GM19240 (cell line): Measurements from ENCODE around the gene NINJ1.

ENCODE experiments used
- DNase-seq: peaks from one replicate; pipeline ENCODE4 v3.0.0; 2011; ENCODE audit warnings: low spot score; ENCODE audit not compliant: insufficient read length

NINJ1 gene

DNA sequence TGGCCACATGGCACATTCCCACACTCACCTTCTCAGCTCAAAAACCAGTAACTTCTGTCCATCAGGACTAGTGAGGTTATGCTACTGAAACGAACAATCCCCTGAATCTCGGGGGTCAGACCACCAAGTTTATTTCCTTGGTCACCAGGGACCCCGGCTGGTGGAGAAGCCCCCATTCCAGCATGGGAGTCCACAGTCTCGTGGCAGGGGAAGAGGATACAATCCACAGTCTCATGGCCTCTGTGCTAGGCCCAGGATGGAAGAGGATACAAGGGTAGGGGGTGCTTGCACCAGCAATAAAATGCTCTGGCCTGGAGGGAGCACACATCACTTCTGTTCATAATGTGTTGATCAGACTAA is 45.4 kb downstream of the NINJ1 start:
- DNase-seq: no peak

DNA sequence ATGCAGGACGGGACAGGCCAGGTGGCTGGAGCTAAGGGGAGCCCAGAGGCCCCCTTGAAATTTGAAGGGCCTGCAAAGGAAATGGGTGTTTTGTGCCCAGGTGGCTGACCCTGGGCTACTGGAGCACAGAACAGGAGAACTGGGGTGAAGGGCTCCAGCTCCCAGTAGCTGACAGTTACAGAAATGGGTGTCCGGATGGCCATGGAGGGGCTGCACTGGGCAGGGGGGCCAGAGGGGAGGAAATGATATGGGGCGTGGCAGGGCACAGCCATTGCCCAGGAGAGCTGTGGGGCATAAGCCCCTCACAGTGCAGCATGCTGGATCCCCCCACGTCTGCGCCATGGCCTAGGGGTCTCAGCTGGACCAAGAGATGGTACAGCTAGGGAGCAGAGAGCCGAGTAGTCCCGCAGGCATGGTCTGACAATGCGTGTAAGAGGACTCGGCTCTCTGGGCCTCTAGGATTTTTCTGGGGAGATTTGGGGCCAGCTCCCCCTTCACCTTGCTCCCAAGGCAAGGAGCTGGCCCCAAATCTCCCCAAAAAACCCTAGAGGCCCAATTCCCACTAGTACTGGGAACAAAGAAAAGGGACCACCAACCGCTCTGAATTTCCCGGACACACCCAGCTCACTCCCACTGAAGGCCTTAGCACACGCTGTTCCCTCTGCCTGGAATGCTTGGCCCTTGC is 45.9 kb downstream of the NINJ1 start:
- DNase-seq: no peak

DNA sequence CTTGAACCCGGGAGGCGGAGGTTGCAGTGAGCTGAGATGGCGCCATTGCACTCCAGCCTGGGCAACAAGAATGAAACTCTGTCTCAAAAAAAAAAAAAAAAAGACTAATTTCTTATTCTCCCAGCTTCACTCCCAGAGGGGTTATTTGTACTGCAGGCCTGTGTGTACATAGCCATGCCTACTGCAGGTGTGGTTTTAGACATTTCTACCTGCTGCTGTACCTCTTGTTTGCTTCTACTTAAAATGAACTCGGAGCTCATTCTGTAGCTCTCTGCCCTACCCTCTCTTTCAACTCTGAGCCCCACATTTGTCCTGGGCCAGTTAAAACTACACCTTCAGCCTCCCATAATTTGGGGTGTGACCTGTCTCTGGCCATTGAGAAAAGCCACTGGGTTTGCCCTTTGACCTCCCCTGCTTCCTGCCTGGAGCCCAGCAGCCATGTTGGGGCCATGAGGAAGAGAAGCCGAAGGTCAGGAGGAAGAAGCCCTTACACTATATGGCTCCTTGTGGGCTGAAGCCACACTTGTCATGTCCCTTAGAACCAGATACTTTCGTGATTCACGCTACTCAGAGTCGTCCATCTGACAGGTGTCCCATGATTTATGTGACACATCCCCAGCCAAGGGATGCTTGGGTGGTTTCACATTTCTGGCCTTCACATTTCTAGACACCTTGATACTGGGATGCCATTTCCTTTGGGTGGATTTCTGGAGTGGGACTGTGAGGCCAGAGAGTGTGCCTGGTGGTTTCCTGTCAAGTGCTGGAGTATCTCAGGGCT is 47.4 kb downstream of the NINJ1 start:
- DNase-seq: no peak

- no peak for DNase-seq
Observed at GRCh38 chr9:93085676-93086075, 48.4 kb downstream of the NINJ1 start.

GRCh38 chr9:93084471-93084881 is 49.6 kb downstream of the NINJ1 start:
- DNase-seq: no peak

DNA sequence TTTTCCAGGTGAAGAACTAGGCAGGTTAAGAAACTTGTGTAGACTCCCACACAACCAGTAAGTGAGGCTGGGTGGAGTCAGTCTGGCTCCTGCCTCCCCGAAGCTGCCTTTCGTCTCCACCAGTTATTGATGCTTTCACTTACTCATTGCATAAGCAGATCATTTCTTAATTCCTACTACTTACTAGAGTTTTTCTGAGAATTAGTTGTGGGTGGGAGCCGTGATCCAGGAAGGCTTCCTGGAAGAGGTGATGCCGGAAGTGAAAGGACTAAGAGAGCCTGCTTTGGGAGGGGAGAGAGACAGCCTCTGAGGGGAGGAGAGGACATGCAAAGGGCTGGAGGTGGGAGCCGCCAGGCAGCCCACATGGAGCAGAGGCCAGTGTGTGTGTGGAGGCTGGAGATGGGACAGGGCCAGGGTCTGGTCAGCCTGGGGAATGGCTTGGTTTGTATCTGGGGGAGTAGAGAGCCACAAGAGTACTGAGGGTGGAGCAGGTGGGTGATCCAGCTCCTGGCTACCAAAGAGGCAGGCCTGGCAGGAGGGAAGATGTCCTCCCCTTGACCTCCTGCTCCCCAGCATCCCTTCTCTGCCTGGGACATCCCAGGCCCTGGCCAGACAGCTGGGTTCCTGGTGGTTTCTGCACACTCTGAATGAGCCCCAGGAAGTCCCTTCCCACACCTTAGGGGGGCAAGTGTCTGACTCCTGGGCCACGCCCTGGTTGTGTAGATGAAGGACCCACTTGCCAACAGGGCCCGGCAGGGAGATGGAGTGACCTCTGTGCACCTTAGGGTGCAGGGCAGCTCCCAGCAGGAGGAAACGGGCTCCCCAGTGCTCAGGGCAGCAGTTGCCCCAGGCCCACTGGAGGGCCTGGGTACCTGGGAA is 50.2 kb downstream of the NINJ1 start:
- no peak for DNase-seq

- no peak for DNase-seq
Observed at GRCh38 chr9:93082841-93083411, 51.1 kb downstream of the NINJ1 start.

- DNase-seq: no peak
Observed at GRCh38 chr9:93081931-93082330, 52.1 kb downstream of the NINJ1 start.

DNA sequence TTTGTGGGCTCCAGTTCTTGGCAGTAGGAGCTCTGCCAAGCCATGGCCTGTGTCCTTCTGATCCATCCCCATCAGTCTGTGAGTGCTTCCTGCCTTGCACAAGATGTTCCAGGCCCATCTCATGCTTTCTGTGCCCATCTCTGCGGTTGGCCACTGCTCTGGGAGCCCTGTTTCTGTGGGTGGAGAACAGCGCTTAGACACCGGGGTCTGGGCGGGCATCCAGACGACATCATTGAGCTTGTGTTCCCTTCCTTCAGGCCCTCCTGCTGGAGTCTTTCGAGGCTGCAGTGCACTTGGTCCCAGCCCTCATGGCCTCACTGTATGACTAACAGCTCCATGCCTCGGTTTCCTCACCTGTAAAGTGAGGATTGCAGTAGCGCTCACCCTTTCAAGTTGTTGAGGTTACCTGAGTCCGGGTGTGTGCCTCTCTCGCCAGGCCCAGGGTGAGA is 52.9 kb downstream of the NINJ1 start:
- no peak for DNase-seq

- DNase-seq: no peak
Observed at GRCh38 chr9:93080406-93080805, 53.6 kb downstream of the NINJ1 start.

DNA sequence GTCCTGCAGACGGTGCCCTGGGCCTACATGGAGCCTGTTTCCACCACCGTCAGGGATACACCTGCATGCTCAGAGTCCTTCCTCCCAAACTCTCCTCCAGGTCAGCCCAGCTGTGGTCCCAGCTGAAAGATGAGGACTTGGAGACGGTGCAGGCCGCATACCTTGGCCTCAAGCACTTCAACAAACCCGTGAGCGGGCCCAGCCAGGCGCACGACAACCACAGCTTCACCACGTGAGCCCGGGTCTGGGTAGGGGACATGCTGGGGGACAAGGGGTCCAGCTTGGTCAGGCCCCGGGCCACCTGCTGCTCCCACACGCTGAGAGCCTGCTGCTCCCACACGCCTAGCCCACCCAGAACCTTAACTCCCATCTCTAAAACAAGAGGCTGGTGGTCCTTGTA is 54.7 kb downstream of the NINJ1 start:
- DNase-seq: no peak

- no peak for DNase-seq
Observed at GRCh38 chr9:93077811-93078210, 56.2 kb downstream of the NINJ1 start.

- no peak for DNase-seq
Observed at GRCh38 chr9:93077367-93077766, 56.7 kb downstream of the NINJ1 start.

- DNase-seq: no peak
Observed at GRCh38 chr9:93076792-93077128, 57.3 kb downstream of the NINJ1 start.

GRCh38 chr9:93076101-93076791 is 57.8 kb downstream of the NINJ1 start:
- DNase-seq: no peak

DNA sequence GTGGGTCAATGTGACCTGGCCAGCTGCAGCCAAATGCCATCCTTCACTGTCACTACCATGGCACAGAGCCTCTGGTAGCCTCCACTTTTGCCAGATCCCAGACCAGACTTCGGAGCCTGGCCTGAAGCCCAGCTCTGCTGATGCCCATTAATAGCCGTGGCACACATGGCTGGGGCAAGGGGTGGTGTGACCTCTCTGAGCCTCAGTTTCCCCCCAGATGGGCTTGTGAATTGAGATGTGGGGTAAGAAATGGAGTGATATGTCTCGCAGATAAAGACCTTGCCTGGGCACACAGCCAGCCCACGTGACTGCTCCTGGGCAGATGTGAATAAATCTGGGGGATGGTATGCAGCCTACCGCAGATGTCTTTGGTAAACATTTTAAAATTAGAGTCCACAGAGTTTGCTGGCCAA is 61.7 kb downstream of the NINJ1 start:
- no peak for DNase-seq
